ENCODE results near the gene OTUB1. TPM values are rescaled to one million over a fixed set of nuclear protein-coding genes. Genes with fewer than 3 reads are reported as not detected.

Gene OTUB1
- total RNA-seq, 1 donor from 2014 or later = 124 TPM

DNA sequence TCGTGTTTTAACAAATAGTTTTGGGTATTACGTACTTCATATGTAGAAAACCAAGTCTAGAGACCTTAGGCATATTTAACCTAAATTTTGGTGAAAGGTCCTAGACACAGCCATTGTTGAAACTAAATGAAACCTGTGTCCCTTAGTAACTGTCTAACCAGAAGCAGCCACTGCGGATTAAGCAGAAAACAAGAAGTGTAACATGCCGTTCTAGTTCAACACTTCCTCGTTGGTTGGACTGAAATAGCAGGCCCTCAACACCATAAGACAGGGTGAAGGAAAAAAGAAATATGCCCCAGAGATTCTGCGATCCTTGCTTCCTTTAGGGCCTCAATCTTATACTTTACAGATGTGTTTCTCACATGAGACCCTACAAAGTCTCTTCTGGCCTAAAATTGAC lies 45.5 kb upstream of the OTUB1 start:
- peak overlapping the region; percentile 61 for H3K4me3 Mint-ChIP-seq (ENCODE audit: low read depth)
- no peak overlapping the region for H3K27ac Mint-ChIP-seq
- H3K27me3 Mint-ChIP-seq = no peaks in the 10 kb centered on the region
- no peaks in the 10 kb centered on the region for H3K9me3 Mint-ChIP-seq (ENCODE audit: low read depth)
- H3K4me1 Mint-ChIP-seq (ENCODE audit: low read depth) = peaks cover 12% of the 10 kb centered on the region
- H3K36me3 Mint-ChIP-seq (ENCODE audit: insufficient read depth) = no peaks in the 10 kb centered on the region
- no peak for DNase-seq (ENCODE audit: low spot score, unreplicated experiment)
- TF ChIP-seq, protein P1, sequence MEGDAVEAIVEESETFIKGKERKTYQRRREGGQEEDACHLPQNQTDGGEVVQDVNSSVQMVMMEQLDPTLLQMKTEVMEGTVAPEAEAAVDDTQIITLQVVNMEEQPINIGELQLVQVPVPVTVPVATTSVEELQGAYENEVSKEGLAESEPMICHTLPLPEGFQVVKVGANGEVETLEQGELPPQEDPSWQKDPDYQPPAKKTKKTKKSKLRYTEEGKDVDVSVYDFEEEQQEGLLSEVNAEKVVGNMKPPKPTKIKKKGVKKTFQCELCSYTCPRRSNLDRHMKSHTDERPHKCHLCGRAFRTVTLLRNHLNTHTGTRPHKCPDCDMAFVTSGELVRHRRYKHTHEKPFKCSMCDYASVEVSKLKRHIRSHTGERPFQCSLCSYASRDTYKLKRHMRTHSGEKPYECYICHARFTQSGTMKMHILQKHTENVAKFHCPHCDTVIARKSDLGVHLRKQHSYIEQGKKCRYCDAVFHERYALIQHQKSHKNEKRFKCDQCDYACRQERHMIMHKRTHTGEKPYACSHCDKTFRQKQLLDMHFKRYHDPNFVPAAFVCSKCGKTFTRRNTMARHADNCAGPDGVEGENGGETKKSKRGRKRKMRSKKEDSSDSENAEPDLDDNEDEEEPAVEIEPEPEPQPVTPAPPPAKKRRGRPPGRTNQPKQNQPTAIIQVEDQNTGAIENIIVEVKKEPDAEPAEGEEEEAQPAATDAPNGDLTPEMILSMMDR (IDR thresholded peaks at IDR 0.05; ENCODE audit: unreplicated experiment) = no peak

DNA sequence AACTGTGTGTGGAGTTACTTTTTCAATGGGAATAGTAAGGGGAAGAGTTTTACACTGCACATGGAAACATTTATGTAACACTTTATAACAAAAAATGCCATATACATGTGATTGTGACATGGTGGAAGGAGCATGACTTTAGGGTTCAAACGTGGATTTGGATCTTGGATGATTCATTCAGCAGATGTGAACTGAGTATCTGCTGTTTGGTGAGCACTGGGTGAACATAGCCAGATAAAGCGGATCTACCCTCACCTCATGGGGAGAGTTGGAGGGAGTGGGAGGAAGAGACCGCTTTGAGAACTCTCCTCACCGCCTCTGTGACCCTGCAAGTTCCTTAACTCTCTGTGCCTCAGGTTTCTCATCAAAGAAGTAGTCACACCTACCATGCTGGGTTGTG lies 44.3 kb upstream of the OTUB1 start:
- H3K9me3 Mint-ChIP-seq (ENCODE audit: low read depth) = no peaks in the 10 kb centered on the region

DNA sequence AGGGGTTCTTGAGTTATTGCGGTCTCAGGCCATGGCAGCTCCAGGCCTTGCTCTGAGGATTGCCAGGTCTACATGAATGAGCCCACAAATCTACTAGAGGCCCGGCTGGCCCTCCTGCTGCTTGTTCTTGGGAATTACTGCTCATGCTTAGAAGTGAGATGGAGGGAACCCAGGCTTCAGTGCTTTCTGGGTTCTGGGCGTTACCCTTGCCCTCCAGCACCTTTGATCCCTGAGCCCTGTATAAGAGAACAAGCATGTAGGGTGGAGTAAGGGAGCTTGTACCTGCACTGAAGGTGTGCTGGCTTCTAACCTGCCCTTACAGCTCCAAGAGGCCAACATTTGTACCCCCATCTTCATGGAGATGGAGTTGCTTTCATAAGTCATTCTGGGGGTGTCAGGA lies 43.4 kb upstream of the OTUB1 start:
- H3K4me3 Mint-ChIP-seq (ENCODE audit: low read depth) = no peak overlapping the region

More for the DNA sequence above, 44.3 kb upstream of the OTUB1 start:
- H3K36me3 Mint-ChIP-seq (ENCODE audit: insufficient read depth) = peaks cover 2% of the 10 kb centered on the region
- TF ChIP-seq, protein P1 (IDR thresholded peaks at IDR 0.05; ENCODE audit: unreplicated experiment) = no peak
- no peak for DNase-seq (ENCODE audit: low spot score, unreplicated experiment)
- no peak overlapping the region for H3K27ac Mint-ChIP-seq
- H3K4me3 Mint-ChIP-seq (ENCODE audit: low read depth) = no peak overlapping the region
- no peaks in the 10 kb centered on the region for H3K27me3 Mint-ChIP-seq
- H3K4me1 Mint-ChIP-seq (ENCODE audit: low read depth) = peaks cover 12% of the 10 kb centered on the region

DNA sequence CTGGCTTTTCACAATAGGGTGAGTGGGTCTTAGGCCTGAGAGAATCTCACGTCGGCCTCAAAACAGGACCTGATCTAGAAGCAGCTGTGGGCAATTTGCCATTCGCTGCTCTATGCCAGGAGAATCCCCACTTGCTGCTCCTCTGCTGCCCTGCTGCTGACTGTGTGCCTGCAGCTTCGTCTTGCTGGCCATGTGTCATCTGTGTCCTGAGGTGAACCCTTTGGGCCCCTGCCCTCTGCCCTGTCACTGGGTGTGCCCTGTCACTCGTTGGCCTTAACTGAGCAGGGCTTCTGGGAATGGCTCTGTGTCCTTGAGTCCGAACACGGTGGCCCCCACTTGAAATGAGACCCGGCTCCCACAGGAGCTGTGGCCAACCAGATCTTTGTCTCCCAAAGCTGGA lies 41.3 kb upstream of the OTUB1 start:
- H3K4me1 Mint-ChIP-seq (ENCODE audit: low read depth) = peaks cover 7% of the 10 kb centered on the region
- no peak overlapping the region for H3K4me3 Mint-ChIP-seq (ENCODE audit: low read depth)
- no peaks in the 10 kb centered on the region for H3K27me3 Mint-ChIP-seq
- no peak for DNase-seq (ENCODE audit: low spot score, unreplicated experiment)
- TF ChIP-seq, protein P1 (IDR thresholded peaks at IDR 0.05; ENCODE audit: unreplicated experiment) = no peak
- no peaks in the 10 kb centered on the region for H3K9me3 Mint-ChIP-seq (ENCODE audit: low read depth)
- peaks cover 3% of the 10 kb centered on the region for H3K36me3 Mint-ChIP-seq (ENCODE audit: insufficient read depth)
- no peak overlapping the region for H3K27ac Mint-ChIP-seq

More for the DNA sequence above, 43.4 kb upstream of the OTUB1 start:
- Mint-ChIP-seq H3K27me3 (no peaks in the 10 kb centered on the region), H3K9me3 (ENCODE audit: low read depth) (no peaks in the 10 kb centered on the region), H3K27ac (no peak overlapping the region), H3K4me1 (ENCODE audit: low read depth) (peaks cover 12% of the 10 kb centered on the region), H3K36me3 (ENCODE audit: insufficient read depth) (peaks cover 2% of the 10 kb centered on the region)
- TF ChIP-seq, protein P1 (IDR thresholded peaks at IDR 0.05; ENCODE audit: unreplicated experiment) = no peak
- DNase-seq (ENCODE audit: low spot score, unreplicated experiment) = no peak

DNA sequence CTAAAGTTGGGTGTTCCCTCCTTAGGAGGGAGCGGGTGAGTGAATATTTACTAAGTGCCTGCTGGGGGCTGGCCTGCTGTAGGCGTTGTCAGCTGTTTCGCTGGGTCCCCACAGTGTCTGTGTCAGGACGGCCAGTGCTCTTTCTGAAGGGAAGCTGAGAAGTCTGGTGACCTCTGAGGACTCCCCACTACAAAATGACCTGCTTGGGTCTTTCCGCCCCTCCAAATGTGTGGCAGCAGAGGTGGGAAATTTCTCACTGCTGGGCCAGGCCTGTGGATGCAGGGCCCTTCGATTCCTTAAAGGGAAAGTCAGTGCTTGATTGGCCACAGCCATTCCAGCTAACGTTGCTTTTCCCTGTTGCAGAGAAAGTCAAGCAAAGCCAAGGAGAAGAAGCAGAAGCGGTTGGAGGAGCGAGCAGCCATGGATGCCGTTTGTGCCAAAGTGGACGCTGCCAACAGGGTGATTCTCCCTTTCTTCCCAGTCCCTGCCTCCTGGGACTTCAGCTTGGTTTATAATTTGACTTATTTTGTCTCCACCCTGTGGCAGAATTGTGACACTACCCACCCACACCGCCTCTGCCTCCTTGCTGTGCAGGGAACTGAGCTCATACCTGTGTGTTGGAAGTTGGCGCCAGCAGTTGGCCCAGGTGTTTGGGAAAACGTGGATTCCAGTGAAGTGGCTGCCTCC lies 40.6 kb upstream of the OTUB1 start:
- TF ChIP-seq, protein P1 (IDR thresholded peaks at IDR 0.05; ENCODE audit: unreplicated experiment) = peak; percentile 68
- peaks cover 3% of the 10 kb centered on the region for H3K4me1 Mint-ChIP-seq (ENCODE audit: low read depth)
- H3K9me3 Mint-ChIP-seq (ENCODE audit: low read depth) = no peaks in the 10 kb centered on the region
- DNase-seq (ENCODE audit: low spot score, unreplicated experiment) = peak; percentile 36
- no peaks in the 10 kb centered on the region for H3K27me3 Mint-ChIP-seq
- peaks cover 3% of the 10 kb centered on the region for H3K36me3 Mint-ChIP-seq (ENCODE audit: insufficient read depth)
- no peak overlapping the region for H3K4me3 Mint-ChIP-seq (ENCODE audit: low read depth)
- no peak overlapping the region for H3K27ac Mint-ChIP-seq

All from progenitor cell of endocrine pancreas (in vitro differentiated cells).